Endodermal cell (in vitro differentiated cells): ENCODE measurements around the gene TMEM40. TPM values are rescaled to one million over a fixed set of nuclear protein-coding genes. Genes with fewer than 3 reads are reported as not detected.

Source experiments
- DNase-seq: peaks from one replicate; pipeline ENCODE4 v3.0.0-alpha.2; 2017
- H3K27ac ChIP-seq: 2 replicates; pipeline ENCODE4 v1.5.1; 2013; ENCODE audit warnings: mild to moderate bottlenecking, low read depth, low read length, moderate library complexity
- H3K27me3 ChIP-seq: 2 replicates; pipeline ENCODE4 v1.6.1; 2013; ENCODE audit warnings: mild to moderate bottlenecking, low read length, moderate library complexity; ENCODE audit not compliant: insufficient read depth, control insufficient read depth, poor library complexity, severe bottlenecking
- H3K36me3 ChIP-seq: 2 replicates; pipeline ENCODE4 v1.7.0; 2013; ENCODE audit warnings: mild to moderate bottlenecking, low read length, moderate library complexity; ENCODE audit not compliant: control insufficient read depth, insufficient read depth
- H3K4me1 ChIP-seq: one replicate; pipeline ENCODE4 v1.7.0; 2013; ENCODE audit warnings: low read length; ENCODE audit not compliant: control insufficient read depth, insufficient read depth
- H3K4me3 ChIP-seq: 2 replicates; pipeline ENCODE4 v1.5.1; 2013; ENCODE audit warnings: mild to moderate bottlenecking, low read length, moderate library complexity
- H3K9ac ChIP-seq: 2 replicates; pipeline ENCODE4 v1.6.1; 2013; ENCODE audit warnings: mild to moderate bottlenecking, low read length, moderate library complexity; ENCODE audit not compliant: poor library complexity, severe bottlenecking; ENCODE audit errors: extremely low read depth
- H3K9me3 ChIP-seq: 2 replicates; pipeline ENCODE4 v1.6.1; 2013; ENCODE audit warnings: mild to moderate bottlenecking, low read length, moderate library complexity; ENCODE audit not compliant: control insufficient read depth
- H3K27ac Mint-ChIP-seq: 2 replicates; pipeline ENCODE4 v1.8.0; 2020; ENCODE audit warnings: mixed read lengths
- H3K27me3 Mint-ChIP-seq: 2 replicates; pipeline ENCODE4 v1.8.0; 2021; ENCODE audit warnings: mild to moderate bottlenecking, mixed read lengths; ENCODE audit not compliant: insufficient read depth
- H3K36me3 Mint-ChIP-seq: 2 replicates; pipeline ENCODE4 v1.8.0; 2020; ENCODE audit warnings: low read depth, mixed read lengths
- H3K4me1 Mint-ChIP-seq: 2 replicates; pipeline ENCODE4 v1.8.0; 2020; ENCODE audit warnings: mixed read lengths
- H3K4me3 Mint-ChIP-seq: 2 replicates; pipeline ENCODE4 v1.8.0; 2020; ENCODE audit warnings: mild to moderate bottlenecking, moderate library complexity, mixed read lengths
- H3K9me3 Mint-ChIP-seq: 2 replicates; pipeline ENCODE4 v1.8.0; 2020; ENCODE audit warnings: mild to moderate bottlenecking, mixed read lengths
- CTCF ChIP-seq: fragments of 200-600 bp; sonication (generic); conservative IDR thresholded peaks from 2 replicates; pipeline ENCODE4 v1.5.0; 2021; ENCODE audit warnings: antibody characterized with exemption, mild to moderate bottlenecking
- WGBS, 2 experiments: methylation state at CpG; one replicate each; pipeline versions ENCODE4 v1.1.5 to v1.1.7; 2013; ENCODE audit warnings: missing lambda C conversion rate in 2 of 2, mixed read lengths in 1 of 2; ENCODE audit not compliant: insufficient coverage in 1 of 2, insufficient read length in 1 of 2; 5-methylcytosine and 5-hydroxymethylcytosine counted together
- total RNA-seq, 2 donors: library from RNA; stranded (reverse); fragmentation: NEBNext Ultra II Directional in 1 of 2; extraction: Animal tissue kit (Norgen Biotek cat#: 25700) in 1 of 2; gene quantifications; 2 replicates in 1 of 2; 3 replicates in 1 of 2; pipeline ENCODE4 v1.2.1, GENCODE V29; 2021

The TMEM40 gene
- total RNA-seq, 2 donors from 2014 or later = not detected

- Mint-ChIP-seq H3K27ac (peak overlapping the region; percentile 47), H3K4me1 (peaks cover 10% of the 10 kb centered on the region)
- 53 to 58% methylated on average over 5 to 6 of the region's 6 CpGs for WGBS, 2 experiments
Observed at GRCh38 chr3:12737833-12738232, 21.2 kb downstream of the TMEM40 start.

GRCh38 chr3:12737319-12737718 is 21.7 kb downstream of the TMEM40 start:
- no peaks in the 10 kb centered on the region for H3K27me3 ChIP-seq
- peaks cover 5% of the 10 kb centered on the region for H3K4me1 ChIP-seq
- no peaks in the 10 kb centered on the region for H3K36me3 ChIP-seq
- no peak overlapping the region for H3K4me3 ChIP-seq
- 67 to 86% methylated on average over 1 to 2 of the region's 2 CpGs for WGBS, 2 experiments
- Mint-ChIP-seq H3K36me3 (no peaks in the 10 kb centered on the region), H3K27ac (no peak overlapping the region), H3K27me3 (no peaks in the 10 kb centered on the region), H3K9me3 (peaks cover 3% of the 10 kb centered on the region), H3K4me1 (peaks cover 10% of the 10 kb centered on the region), H3K4me3 (no peak overlapping the region)
- no peak overlapping the region for H3K27ac ChIP-seq
- no peak for DNase-seq
- no peak for TF ChIP-seq CTCF
- peaks cover 4% of the 10 kb centered on the region for H3K9me3 ChIP-seq
- H3K9ac ChIP-seq = no peak overlapping the region

More at GRCh38 chr3:12737833-12738232, 21.2 kb downstream of the TMEM40 start:
- H3K27me3 Mint-ChIP-seq = no peaks in the 10 kb centered on the region
- Histone ChIP-seq H3K9ac (no peak overlapping the region), H3K27me3 (no peaks in the 10 kb centered on the region), H3K9me3 (no peaks in the 10 kb centered on the region), H3K27ac (no peak overlapping the region), H3K36me3 (no peaks in the 10 kb centered on the region), H3K4me1 (peaks cover 5% of the 10 kb centered on the region), H3K4me3 (no peak overlapping the region)
- no peak overlapping the region for H3K4me3 Mint-ChIP-seq
- H3K9me3 Mint-ChIP-seq = no peaks in the 10 kb centered on the region
- DNase-seq = peak; percentile 75
- no peaks in the 10 kb centered on the region for H3K36me3 Mint-ChIP-seq
- no peak for TF ChIP-seq CTCF

- Mint-ChIP-seq H3K4me1 (peaks cover 8% of the 10 kb centered on the region), H3K36me3 (no peaks in the 10 kb centered on the region), H3K9me3 (peaks cover 6% of the 10 kb centered on the region), H3K27me3 (no peaks in the 10 kb centered on the region), H3K27ac (no peak overlapping the region), H3K4me3 (no peak overlapping the region)
- Histone ChIP-seq H3K9me3 (peaks cover 6% of the 10 kb centered on the region), H3K27ac (no peak overlapping the region), H3K9ac (no peak overlapping the region), H3K4me1 (peaks cover 5% of the 10 kb centered on the region), H3K36me3 (no peaks in the 10 kb centered on the region), H3K4me3 (no peak overlapping the region), H3K27me3 (no peaks in the 10 kb centered on the region)
- 86 to 100% methylated on average over 2 to 4 of the region's 4 CpGs for WGBS, 2 experiments
- DNase-seq = no peak
- TF ChIP-seq CTCF = no peak
Observed at GRCh38 chr3:12734960-12735359, 24.1 kb downstream of the TMEM40 start.
